GM12874 (cell line): ENCODE data around the gene CLEC2A.

Experiments
- TF ChIP-seq, protein P1 (sequence below): IDR thresholded peaks from 2 replicates; pipeline ENCODE4 v1.5.1; 2011; ENCODE audit warnings: low read depth, mild to moderate bottlenecking, control low read depth, low read length, moderate library complexity; ENCODE audit not compliant: insufficient read depth

Gene CLEC2A

DNA sequence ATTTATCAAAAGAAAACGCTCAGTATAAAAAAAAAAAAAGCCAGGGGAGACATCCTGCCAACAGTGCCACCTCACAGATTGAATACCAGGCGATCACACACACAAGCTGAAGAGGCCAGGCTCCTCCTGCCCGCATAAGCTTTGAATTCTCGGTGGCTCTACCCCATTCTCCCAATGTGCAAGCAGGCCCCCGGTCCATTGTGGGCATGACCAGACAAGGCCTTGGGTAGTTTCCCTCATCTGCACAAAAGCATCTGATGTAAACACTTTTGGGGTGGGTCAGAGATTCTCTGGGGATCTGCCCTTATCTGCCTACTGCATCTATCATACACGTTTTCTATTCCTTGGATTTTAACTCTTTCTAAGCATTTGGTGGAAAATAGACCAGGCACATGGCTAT lies 34.6 kb downstream of the CLEC2A start:
- TF ChIP-seq, protein P1, sequence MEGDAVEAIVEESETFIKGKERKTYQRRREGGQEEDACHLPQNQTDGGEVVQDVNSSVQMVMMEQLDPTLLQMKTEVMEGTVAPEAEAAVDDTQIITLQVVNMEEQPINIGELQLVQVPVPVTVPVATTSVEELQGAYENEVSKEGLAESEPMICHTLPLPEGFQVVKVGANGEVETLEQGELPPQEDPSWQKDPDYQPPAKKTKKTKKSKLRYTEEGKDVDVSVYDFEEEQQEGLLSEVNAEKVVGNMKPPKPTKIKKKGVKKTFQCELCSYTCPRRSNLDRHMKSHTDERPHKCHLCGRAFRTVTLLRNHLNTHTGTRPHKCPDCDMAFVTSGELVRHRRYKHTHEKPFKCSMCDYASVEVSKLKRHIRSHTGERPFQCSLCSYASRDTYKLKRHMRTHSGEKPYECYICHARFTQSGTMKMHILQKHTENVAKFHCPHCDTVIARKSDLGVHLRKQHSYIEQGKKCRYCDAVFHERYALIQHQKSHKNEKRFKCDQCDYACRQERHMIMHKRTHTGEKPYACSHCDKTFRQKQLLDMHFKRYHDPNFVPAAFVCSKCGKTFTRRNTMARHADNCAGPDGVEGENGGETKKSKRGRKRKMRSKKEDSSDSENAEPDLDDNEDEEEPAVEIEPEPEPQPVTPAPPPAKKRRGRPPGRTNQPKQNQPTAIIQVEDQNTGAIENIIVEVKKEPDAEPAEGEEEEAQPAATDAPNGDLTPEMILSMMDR = no peak

DNA sequence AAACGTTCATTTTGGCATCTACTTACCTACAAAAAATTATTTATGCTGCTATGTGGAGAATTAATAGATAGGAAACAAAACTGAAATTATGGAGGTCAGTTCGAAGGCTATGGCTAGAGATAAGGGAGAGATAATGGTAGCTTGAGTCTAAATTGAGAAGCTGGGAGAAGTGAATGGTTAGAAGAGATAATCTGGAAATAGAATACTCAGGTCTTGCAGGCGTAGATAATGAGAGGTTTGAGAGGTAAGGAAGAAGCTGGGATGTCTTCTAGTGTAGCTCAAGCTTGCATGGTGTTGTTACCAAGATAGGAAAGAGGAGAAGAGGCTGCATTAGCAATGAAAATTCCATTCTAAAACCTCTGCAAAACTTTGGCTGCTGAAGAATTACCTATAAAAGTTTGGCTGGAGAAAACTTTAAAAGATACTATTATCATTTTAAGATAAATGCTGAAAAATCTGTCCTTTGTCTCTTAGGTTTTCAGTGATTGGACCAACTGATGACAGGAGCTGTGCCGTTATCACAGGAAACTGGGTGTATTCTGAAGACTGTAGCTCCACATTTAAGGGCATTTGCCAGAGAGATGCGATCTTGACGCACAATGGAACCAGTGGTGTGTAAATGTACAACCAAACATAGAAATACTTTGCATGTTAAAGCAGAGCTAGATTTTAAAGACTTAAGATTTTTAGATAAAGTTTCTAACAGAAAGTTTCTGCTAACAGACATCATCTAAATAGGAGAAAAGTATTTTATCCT lies 36.8 kb downstream of the CLEC2A start:
- TF ChIP-seq, protein P1 = no peak

DNA sequence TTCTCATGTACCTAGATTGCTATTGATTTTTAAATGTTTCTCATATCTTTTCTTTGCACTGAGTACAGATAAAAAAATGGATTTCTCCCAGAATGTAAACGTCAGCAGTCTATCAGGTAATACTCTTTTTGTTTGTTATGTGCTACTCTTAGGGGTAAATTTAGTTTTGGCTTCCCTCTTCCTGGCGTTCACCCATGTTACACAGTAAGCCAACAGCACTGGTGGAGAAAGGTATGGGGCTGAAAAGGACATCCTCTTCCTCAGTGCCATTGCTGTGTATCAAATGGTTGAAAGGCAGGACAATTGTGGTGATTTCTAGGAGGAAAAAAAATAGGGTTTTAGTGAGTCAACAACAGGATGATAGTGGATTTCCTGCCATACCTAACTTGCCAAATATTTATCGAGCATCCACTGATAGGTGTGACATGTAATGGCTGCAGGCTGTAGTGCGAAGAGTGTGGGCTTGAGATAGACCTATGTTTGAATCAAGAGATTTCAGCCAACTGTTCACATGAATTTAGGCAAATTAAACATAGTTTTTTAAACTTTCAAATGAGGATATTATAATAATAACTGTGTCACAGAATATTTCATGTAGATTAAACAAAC lies 43.4 kb downstream of the CLEC2A start:
- TF ChIP-seq, protein P1 = no peak

DNA sequence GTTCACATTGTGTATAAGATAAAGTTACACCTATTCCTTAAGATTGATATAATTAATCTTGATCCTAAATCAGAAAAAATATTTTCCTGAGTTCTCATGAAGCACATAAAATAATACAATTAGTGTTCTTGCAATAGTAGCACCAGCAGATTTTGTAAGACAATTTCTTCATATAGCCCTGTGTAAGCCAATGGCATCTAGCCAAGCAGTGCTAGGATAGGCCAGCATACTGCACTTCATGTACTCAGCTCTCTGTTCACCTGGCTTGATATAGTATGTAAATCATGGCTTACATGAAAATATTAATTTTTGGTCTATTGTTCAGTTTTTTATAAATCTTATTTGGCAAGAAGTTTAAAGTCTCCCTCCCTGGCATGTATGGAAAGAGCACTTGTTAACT lies 49.0 kb downstream of the CLEC2A start:
- TF ChIP-seq, protein P1 = no peak

DNA sequence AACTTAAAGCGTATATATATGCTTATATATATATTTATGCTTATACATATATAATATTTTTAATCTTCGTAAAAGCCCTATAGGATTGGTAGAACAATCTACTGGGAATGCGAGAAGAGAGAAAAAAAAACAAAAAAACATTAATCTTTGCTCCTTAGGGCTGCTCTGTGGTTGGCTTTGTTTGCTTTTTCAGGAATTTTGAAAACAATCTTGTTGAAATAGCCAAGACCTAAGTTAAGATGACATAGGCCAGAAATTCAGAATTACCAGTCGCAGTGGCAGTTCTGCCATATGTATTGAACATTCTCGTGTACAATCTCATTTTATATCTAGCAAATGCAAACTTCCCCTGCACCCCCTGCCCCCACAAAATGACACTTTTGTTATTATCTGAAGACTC lies 50.2 kb downstream of the CLEC2A start:
- TF ChIP-seq, protein P1 = no peak

DNA sequence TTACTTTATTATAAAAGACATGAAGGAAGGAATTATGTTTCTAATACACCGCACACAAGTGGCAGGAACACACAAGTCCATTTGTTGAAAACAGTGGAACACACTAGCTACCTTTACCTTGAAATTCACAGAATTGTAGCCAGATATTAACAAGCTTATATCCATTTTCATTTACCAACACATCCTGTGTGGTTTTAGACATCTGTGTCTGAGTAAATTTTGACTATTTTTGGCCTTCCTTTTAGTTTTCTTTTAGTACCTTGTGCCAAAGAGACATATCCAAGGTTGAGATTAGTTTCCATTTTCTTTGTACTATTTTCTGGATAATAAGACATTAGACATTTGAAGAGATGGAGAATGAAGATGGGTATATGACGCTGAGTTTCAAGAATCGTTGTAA lies 50.9 kb downstream of the CLEC2A start, which contains the start of gene KLRF2:
Gene KLRF2, plus strand, starts transcription at position 244 of the 400 bp plus-strand sequence. Its CDS starts 107 bp downstream, at position 351.
- TF ChIP-seq, protein P1 = no peak

DNA sequence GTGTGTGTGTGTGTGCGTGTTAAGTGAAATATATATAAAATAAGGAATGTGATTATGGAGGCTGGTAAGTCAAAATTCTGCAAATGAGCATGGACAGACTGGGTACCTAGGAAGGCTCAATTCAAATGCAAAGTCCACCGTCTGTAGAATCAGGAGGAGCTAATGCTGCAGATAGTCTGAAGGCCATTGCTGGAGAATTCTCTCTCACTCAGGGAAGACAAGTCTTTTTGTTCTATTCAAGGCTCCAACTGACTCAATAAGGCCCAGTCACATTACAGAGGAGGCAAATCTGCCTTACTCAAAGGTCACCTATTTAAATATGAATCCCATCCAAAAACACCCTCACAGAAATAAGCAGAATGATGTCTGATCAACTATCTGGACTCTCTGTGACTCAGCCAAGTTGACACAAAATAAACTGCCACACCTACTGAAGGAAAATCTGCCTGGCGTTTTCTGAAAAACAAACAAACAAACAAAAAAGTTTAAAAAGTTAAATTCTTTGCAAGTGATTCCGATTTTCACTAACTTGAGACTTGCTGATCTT lies 51.6 kb downstream of the CLEC2A start:
- TF ChIP-seq, protein P1 = no peak
